ENCODE measurements around the gene SLC1A7.

Gene SLC1A7

DNA sequence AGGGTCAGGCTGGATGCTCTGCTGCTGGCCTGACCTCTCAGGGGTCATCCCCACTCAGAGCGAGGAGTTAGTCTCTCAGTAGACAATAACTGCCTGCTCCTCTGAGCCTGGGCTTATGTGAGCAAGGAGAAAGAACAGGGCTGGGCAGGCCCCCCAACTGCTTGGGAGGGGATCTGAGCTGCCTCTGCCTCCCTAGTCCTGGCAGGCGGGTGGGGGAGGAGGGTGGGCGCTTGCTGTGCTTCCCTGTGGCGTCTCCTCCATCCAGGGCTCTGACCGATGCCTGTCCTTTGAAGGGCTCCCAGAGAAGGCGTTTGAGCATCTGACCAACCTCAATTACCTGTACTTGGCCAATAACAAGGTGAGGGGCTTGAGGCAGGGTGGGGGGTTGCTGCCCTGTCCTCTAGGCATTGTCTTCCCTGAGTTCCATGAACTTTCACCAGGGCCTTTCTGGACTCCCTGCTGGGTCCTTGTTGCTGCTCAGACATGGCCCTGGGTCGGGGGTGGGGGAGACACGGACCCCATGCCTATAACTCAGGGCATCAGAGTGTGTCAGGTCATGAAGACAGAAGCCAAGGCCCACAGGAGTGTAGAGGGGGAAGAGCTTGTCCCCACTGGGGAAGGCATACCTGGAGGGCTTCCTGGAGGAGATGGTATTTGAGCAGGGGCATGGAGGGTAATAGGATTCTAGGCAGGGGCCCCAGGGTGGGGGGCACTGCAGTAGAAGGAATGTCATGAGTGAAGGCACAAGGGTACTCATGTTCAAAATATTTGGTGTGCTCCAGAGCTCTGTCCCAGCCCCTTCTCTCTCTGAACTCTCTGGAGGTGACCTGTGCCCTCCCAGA, 67.9 kb downstream of the SLC1A7 start:
- DNase-seq: no peak

DNA sequence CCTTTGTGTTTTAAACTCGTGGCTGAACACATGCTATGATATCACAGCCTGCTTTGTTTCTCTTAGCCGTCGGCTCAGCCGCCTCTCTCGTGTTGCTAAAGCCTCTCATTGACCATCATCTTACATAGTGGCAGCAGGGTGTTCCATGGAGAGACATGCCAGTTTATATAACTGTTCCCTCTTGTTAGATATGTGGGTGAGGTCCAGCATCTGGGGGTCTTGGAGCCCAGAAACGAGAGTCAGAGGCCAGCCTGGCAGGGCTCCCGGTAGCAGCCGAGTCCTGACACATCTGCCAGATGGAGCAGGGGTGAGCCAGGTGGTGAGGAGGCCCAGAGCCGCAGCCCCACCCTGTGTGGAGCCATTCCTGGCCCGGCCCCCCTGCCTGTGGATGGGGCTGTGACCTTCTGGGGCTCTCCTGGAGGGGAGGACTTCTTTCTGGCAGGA, 68.5 kb downstream of the SLC1A7 start:
- no peak for DNase-seq

DNA sequence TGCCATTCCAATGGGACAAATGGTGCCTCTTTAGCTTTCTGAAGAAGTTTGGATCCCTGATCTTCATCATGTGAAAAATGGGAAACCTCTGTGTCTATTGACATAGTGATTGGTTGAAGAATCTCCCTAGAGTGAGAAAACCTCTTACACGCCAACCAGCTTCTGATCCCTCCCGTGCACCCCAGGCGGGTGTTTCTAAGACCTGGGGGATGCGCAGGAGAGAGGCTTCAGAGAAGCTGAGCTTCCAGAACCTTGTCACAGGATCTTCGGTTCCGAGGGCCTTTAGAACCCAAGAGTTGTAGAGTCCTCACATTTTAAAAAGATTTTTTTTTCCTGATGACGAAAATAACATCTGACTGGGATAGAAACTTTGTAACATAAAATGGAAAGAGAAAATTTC, 69.2 kb downstream of the SLC1A7 start:
- no peak for DNase-seq

DNA sequence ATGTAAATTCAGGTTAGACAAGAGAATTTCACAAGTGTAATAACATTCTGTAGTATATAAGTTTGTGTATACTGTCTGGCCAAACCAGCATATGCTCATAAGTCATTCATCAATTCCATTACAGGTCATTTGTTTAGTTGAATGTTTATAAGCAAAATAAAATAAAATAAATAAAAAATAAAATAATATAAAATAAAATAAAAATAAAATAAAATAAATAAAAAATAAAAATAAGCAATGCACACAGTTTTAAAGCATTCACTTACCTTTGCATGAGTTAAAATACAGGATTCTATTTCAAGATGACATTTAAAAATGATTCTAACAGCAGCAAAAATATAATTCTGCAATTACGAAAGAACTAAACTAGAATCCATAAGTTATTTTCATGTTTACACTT, 70.5 kb downstream of the SLC1A7 start:
- no peak for DNase-seq

DNA sequence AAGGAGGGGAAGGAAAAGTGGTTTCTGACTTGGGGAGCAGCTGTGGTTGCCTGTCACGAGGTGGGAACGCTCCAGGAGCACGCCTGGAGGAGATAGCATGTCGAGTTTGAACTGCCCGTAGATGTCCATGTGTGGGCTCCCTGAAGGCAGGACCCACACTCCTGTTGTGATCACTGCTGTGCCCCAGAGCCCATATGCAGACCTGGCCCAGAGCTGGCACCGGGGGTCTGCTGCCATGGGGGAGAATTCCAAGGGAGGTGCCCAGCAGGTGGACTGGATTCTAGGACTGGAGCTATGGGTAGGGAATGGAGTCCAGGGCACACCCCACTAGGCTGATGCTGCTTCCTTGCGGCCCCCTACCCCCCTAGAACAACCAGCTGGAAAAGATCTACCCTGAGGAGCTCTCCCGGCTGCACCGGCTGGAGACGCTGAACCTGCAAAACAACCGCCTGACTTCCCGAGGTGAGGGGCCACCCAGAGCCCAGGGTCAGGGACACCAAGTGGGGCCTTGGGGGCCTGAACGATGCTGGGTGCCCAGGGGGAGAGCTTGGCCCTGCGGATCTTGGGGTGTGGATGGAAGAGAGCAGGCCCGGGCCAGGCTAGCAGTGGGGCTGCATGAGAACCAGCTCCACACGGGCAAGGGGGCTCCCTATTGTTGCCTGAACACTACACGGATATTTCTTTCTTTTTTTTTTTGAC, 71.1 kb downstream of the SLC1A7 start:
- peak; percentile 9 for DNase-seq

DNA sequence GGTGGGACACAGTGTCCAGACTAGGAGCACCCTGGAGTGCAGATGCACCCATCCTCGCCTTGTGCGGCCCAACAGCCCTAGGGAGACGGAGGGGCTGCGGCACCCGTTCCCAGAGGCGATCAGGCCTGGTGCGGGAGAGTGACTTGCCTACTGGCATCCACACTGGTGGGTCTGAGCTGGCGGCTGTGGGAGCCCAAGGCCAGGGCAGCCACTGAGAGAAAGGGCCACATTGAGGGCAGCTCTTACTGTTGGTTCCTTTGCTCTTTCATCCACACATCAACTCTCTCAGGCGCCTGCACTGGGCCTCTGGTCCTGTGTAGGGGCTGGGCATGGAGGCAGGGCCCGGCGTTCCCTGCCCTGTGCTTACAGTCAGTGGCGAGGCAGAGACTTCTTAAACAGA, 71.8 kb downstream of the SLC1A7 start:
- DNase-seq: peak; percentile 11

DNA sequence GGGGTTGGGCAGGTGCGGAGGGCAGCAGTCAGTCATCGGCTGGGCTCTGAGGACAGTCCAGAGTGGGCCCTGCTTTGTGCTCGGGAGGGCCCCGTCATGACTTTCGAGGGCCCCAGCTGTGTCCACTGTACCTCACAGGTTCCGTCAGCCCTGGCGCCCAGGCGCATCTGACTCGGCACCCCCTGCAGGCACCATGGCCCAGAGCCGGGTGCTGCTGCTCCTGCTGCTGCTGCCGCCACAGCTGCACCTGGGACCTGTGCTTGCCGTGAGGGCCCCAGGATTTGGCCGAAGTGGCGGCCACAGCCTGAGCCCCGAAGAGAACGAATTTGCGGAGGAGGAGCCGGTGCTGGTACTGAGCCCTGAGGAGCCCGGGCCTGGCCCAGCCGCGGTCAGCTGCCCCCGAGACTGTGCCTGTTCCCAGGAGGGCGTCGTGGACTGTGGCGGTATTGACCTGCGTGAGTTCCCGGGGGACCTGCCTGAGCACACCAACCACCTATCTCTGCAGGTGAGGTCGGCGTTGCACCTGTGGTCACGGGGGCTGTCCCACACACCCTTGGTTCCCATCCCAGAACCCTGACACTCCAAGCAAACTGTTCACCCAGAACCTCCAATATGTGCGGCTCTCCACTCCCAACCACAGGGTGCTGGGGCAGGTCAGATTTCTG, 72.6 kb downstream of the SLC1A7 start:
- DNase-seq: peak; percentile 6

DNA sequence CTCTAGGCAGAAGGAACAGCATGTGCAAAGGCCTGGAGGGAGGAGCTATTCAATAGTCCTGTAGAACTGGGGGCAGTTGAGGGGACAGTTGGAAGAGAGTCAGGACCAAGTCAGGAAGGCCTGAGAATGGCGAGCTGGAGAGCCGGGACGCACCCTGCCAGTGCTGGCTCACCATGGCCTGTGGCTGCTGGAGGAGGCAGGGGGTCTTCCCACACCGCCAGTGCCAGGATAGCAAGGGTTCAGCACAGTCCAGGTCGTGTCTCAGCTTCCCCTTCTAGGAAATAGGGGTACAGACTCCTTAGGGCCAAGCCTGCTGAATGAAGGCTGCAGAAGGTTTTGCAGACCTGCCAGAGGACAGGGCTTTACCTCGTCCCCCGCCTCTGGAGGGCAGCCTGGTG, 73.2 kb downstream of the SLC1A7 start:
- DNase-seq: peak; percentile 4

DNA sequence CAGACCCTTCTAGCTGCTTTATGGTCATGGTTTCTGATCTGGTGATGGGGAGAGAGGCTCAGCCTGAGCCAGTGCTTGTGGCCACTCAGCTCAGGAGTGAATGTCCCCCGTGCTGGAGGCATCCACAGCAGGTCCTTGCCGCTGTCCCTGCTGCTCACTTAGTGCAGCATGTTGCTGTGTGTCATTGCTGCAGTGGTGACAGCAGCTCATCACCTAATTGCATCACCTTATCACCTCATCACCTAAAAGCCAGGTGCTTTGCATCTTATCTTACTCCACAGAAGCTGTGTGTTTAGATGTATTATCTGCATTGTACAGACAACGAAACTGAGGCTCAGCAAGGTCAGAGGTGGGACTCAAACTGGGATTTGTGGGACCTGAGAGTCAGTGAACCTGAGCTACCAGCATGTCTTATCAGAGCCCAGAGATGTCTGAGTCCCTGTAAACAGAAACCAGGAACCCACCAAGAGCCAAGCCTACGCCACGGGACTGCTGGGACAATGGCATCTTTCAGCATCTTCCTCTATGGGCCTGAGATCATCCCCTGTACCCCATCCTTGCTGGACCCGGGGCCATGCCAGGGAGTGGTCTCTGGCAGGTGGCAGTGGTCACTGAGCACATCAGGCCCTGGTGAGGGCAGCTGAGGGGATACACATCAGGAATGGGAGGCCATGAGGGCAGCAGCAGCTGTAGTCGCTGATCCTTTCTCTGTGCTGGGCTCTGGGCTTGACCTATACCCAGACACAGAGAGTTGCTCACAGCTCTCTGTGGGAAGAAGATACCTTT, 73.9 kb downstream of the SLC1A7 start:
- DNase-seq: peak; percentile 5

DNA sequence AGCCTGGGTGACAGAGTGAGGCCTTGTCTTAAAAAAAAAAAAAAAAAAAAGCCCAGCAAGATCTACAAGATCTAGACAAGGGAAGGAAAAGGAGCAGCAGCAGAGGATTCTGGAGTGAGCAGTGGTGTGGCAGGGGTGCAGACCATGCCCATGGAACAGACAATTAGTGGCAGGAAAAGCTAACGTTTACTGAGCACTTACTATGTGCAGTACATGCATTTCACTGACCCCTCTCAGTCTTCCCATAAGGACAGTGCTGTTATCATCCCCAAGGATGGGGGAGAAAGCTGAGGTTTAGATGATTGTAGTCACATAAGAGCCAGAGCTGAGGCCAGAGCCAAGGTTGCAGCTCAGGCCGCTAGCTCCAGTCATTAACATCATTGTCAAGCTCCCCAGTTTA, 74.6 kb downstream of the SLC1A7 start:
- DNase-seq: no peak

DNA sequence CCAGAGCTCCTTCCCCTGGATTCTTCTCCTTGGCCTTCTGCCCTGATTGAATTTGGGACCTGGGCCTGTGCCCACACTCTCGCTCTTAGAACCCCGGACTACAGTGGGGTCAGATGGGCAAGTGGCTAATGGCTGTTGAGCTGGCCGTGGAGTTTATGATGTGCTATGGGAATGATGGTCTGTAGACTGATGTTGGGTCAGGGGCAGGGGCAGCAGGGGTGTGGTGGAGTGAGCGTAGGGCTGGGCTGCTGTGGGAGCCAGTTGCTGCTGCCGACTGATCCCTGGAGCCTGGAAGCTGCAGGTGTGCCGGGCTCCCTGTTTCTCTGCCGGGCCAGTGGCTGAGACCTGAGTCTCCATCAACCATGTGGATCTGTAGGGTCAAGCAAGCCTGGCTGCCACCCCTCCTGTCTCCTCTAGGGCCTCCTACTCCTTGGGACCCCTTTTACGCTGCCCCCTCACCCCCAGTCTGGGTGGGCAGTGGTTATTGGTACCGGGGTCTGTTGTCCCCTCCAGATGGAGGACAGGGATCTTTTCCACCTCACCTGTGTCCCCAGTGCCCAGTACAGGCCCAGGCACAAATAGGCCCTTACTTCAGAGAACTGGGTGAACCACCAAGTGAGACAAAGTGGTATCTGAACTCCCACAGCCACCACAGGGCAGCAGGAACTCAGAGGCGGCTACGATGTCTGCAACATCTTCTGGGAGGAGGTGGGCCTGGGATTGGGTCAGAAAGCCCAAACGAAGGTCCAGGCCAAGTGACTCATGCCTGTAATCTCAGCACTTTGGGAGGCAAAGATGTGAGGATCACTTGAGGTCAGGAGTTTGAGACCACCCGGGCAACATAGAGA, 75.3 kb downstream of the SLC1A7 start:
- DNase-seq: peak; percentile 2

DNA sequence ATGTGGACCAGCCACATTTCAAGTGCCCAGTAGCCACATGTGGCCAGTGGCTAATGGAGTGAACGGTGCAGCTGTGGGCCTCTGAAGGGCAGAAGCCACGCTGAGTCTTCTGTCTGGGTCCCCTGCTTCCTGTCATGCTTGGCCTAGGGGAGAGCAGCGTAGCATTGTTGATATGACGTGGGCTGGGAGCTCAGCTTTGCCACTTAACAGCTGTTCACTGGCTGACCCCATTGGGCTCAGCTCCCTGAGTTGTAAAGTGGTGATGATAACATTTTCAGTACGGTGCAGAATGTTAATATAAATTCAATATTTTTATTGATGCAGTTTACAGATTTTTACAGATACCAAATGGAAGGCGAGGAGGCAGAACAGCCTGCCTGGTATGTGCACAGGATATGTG, 76.0 kb downstream of the SLC1A7 start:
- no peak for DNase-seq

DNA sequence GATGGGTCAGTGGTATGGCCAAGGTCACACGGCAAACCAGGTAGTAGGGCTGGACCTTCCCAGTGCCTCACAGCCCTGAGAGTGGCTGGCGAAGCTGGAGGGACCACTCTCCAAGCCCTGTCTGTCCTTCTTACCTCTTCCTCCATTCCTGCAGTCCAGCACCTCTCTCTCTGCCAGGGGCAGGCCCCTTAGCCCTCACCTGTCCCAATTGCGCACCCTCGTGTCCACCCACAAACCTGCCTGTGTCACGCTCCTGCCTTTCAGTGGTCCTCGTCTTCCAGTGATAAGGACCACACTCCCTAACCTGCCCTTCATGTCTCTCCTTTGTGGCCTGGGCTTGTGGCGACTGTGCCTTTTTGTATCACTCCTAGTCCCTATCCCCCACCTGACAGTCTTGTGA, 77.0 kb downstream of the SLC1A7 start:
- no peak for DNase-seq

DNA sequence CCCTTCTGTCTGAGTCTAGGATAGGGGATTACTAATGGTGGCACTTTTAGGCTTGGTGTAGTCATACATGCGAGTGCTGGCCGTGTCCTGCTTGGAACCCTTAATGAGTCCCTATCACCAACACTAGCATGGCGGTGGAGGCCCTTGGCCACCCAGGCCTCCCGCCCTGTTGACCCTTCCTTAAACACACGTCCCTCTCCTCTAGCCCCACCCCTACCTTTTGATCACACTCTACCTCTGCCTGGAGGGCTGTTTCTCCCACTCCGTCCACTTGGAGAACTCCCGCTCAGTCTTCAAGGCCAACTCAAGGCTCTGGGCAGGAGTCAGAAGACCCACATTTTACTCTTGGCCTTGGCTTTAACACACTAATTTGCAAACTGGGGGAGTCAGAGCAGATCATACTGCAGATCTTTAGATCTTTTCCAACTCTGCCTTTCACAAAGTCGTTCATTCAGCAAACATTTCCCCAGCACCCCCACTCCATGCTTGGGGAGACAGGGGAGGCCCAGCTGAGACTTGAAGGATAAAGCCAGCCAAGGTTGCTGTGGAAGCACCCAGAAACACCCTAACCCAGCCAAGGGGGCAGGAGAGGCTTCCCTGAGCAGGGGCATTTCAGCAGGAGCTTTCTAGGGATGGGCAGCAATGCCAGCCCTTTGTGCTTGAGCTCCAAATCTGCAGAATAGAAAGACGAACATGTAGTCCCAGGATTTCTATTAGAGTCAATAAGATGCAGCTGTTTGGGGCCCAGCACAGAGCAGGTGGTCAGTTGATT, 78.5 kb downstream of the SLC1A7 start:
- DNase-seq: no peak

DNA sequence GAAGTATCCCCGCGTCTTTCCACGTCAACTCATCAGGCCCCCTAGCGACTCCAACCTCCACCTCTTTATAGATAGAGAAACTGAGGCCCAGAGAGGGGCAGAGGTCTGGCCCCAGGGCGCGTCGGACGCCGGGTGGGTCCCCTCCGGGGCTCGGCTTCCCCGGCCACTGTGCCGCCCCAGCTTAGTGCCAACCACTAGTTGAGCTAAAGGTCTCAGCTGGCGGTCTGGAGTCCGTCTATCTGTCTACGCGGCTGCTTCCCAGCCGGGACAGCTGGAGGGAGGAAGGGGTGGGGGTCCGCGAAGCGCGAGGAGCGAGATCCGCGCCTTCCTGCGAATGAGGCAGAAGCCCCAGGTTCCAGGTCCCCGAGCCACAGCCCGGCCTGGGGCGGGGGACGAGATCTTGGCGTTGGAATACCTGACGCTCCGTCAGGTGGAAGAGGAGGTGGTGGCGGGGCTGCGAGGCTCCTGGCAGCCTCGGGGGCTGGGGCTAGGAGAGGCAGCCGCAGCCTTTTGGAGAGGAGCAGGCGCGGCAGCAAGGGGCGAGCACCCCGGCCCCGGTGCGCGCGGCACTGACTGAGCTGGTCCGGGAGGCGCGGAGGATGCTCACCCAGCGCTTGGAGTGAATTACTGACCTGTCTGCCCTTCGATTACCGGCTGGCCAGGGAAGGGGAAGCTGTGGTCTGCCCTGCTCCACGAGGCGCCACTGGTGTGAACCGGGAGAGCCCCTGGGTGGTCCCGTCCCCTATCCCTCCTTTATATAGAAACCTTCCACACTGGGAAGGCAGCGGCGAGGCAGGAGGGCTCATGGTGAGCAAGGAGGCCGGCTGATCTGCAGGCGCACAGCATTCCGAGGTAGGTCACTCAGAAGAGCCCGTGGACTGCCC, 79.5 kb downstream of the SLC1A7 start:
- DNase-seq: no peak

DNA sequence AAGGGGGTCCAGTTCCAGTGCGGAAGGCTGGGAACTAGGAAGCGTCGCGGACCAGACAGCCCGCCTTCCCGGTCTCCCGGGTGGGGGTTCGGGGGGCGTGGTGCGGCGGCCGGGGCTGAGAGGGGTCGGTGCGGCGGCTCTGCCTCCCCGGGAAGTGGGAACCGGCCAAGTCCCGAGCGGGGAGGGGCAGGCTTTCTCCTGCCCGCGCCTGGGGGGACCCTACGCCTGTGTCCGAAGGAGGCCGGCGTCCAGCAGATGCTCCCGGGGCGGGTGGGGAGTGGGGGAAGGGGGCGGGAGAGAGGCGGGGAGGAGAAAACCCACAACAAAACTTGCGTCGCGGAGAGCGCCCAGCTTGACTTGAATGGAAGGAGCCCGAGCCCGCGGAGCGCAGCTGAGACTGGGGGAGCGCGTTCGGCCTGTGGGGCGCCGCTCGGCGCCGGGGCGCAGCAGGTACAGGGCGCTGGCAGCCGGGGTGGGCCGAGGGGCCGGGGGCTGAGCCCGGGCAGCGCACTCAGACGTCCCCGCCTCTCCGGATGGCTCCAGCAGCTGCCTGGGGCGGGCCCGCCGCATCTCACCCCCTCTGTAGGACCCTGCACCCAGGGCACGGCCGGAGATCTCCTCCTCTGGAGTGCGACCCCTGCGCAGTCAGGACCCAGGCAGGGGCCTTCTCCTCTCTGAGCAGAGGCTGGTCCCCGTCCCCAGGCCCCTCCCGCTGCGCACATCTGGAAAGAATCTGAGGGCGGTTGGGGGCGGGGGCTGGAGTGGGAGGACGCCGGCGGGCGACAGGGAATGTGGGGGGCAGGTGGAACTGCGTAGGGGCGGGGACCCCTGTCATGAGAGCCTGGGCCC, 80.4 kb downstream of the SLC1A7 start, which contains the start of gene PODN:
PODN (plus strand) TSS at position 355 of the 849 bp plus-strand sequence. CDS start 7,643 bp downstream, outside the sequence.
- no peak for DNase-seq

DNA sequence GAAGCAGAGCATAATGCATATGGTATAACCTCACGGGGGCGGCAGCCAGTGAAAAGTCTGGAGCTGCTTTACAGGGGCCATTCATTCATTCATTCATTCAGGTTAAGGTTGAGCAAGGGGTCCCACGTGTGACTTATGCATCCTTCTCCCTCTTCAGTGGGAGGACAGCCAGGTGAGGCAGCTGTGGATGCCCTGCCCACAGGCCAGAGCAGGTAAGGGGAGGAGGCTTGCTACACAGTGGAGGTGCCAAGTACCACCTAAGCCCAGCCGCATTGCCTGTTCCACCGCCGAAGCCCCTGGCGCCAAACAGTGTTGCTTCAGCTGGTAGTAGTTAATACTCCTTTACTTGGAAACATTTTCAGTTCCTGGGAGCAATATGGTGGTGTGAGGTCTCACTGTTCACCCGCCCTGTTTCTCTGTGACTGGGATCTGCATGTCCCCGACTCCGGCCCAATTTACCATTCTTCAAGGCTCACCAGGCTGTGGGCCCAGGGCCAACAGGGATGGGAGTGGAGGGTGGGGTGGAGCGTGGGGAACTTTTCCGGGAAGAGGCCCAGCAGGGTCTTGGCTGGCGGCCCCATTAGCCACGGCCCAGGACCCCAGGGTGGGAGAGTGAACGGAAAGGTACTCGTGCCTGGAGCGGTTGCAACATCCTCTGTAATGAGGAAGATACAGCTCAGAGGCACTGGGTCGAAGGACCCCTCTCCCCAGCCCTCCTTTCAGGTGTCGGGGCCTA, 81.1 kb downstream of the SLC1A7 start:
- DNase-seq: no peak

DNA sequence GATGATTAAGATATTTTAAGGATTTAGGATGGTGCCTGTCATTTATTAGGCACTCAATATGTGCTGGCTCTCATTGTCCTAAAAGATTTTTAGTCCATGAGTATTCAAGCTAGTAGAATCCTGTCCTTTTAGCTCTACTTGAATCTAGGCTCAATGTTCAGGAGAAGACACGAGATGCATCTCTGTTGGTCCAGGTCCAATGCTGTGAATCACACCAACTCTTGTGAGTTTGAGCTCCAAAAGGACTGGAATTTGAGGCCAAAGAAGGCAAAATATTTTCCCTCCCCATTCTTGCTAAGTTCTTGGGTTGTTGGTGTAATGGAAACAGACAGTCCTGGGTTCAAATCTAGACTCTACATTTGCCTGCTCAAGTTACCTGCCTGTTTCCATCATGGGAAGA, 81.9 kb downstream of the SLC1A7 start:
- no peak for DNase-seq

Data from activated CD8-positive, alpha-beta memory T cell treated with anti-CD3 and anti-CD28 coated beads, Interleukin-2, amount 50 U/mL, for 4 hours (primary cell).